SU-DHL-6 (cell line): ENCODE data around the gene GPHN.

Experiments used
- CTCF ChIP-seq: fragments of 200-600 bp; sonication (generic); IDR thresholded peaks from one replicate; pipeline ENCODE4 v1.5.1; 2017; ENCODE audit warnings: antibody characterized with exemption, mild to moderate bottlenecking, low read length, moderate library complexity; ENCODE audit not compliant: insufficient read depth, poor library complexity, severe bottlenecking
- EZH2phosphoT487 ChIP-seq: fragments of 200-600 bp; sonication (generic), shearing (Covaris generic); conservative IDR thresholded peaks from 2 replicates; pipeline ENCODE4 v1.6.1; 2018; ENCODE audit warnings: mild to moderate bottlenecking, antibody characterized with exemption, low read length, moderate library complexity, mixed read lengths

GRCh38 chr14:66507181-66507721, 696 bp upstream of the GPHN start:
- TF ChIP-seq CTCF = no peak
- TF ChIP-seq EZH2phosphoT487 = no peak
